Liver (tissue), 9 donors: ENCODE results near the gene ZNF189. TPM values are rescaled to one million over a fixed set of nuclear protein-coding genes. Genes with fewer than 3 reads are reported as not detected.

Source experiments
- DNase-seq: peaks from one replicate; pipeline ENCODE4 v3.0.0-alpha.2; 2017; ENCODE audit warnings: low spot score
- H3K27ac ChIP-seq, 2 donors: one replicate each; pipeline ENCODE4 v1.7.0; 2013; ENCODE audit warnings: inconsistent platforms in 2 of 2, low read length in 2 of 2, control low read depth in 1 of 2, low read depth in 1 of 2, mild to moderate bottlenecking in 1 of 2
- H3K27me3 ChIP-seq, 4 donors: one replicate each; pipeline versions ENCODE4 v1.6.1 to v1.7.0; 2013; ENCODE audit warnings: low read length in 3 of 4, inconsistent platforms in 1 of 4, mild to moderate bottlenecking in 1 of 4, moderate library complexity in 1 of 4; ENCODE audit not compliant: control insufficient read depth in 4 of 4, insufficient read depth in 4 of 4
- H3K36me3 ChIP-seq, 4 donors: one replicate each; pipeline versions ENCODE4 v1.6.1 to v1.7.0; 2013; ENCODE audit warnings: low read length in 3 of 4, mild to moderate bottlenecking in 3 of 4, low read depth in 1 of 4, moderate library complexity in 1 of 4; ENCODE audit not compliant: control insufficient read depth in 4 of 4, insufficient read depth in 3 of 4
- H3K4me1 ChIP-seq, 4 donors: one replicate each; pipeline versions ENCODE4 v1.6.1 to v1.7.0; 2013; ENCODE audit warnings: low read length in 3 of 4, mild to moderate bottlenecking in 3 of 4, moderate library complexity in 1 of 4; ENCODE audit not compliant: control insufficient read depth in 4 of 4, insufficient read depth in 4 of 4
- H3K4me3 ChIP-seq, 3 donors: one replicate each; pipeline versions ENCODE4 v1.6.1 to v1.7.0; 2013; ENCODE audit warnings: low read length in 3 of 3, control low read depth in 1 of 3, low read depth in 1 of 3, mild to moderate bottlenecking in 1 of 3
- H3K9ac ChIP-seq, 2 donors: one replicate each; pipeline ENCODE4 v1.7.0; 2013; ENCODE audit warnings: low read length in 2 of 2, mild to moderate bottlenecking in 2 of 2, moderate library complexity in 2 of 2, control low read depth in 1 of 2, low read depth in 1 of 2
- H3K9me3 ChIP-seq, 4 donors: one replicate each; pipeline versions ENCODE4 v1.6.1 to v1.7.0; 2013; ENCODE audit warnings: low read length in 3 of 4; ENCODE audit not compliant: control insufficient read depth in 4 of 4
- ATF3 ChIP-seq: IDR thresholded peaks from 2 replicates; pipeline ENCODE4 v1.6.1; 2016; ENCODE audit warnings: antibody characterized with exemption
- EGR1 ChIP-seq, 2 donors: IDR thresholded peaks; 2 replicates each; pipeline ENCODE4 v1.6.1; 2016 to 2018; ENCODE audit warnings: antibody characterized with exemption in 2 of 2, low read depth in 2 of 2
- FOXA1 ChIP-seq: IDR thresholded peaks from 2 replicates; pipeline ENCODE4 v1.6.1; 2016; ENCODE audit warnings: antibody characterized with exemption
- HNF4A ChIP-seq, 2 donors: conservative IDR thresholded peaks; 2 replicates each; pipeline ENCODE4 v1.6.1; 2016; ENCODE audit warnings: antibody characterized with exemption in 2 of 2, mild to moderate bottlenecking in 2 of 2
- HNF4G ChIP-seq: IDR thresholded peaks from 2 replicates; pipeline ENCODE4 v1.6.1; 2016; ENCODE audit warnings: antibody characterized with exemption
- JUND ChIP-seq, 2 donors: IDR thresholded peaks; 2 replicates each; pipeline ENCODE4 v1.6.1; 2016; ENCODE audit warnings: antibody characterized with exemption in 2 of 2
- NR2F2 ChIP-seq: IDR thresholded peaks from 2 replicates; pipeline ENCODE4 v1.6.1; 2016; ENCODE audit warnings: antibody characterized with exemption
- RAD21 ChIP-seq, 2 donors: IDR thresholded peaks; 2 replicates each; pipeline ENCODE4 v1.6.1; 2016; ENCODE audit warnings: antibody characterized with exemption in 2 of 2, mild to moderate bottlenecking in 2 of 2
- REST ChIP-seq: IDR thresholded peaks from 2 replicates; pipeline ENCODE4 v1.6.1; 2016; ENCODE audit warnings: antibody characterized with exemption, mild to moderate bottlenecking
- RXRA ChIP-seq, 2 donors: IDR thresholded peaks; 2 replicates each; pipeline ENCODE4 v1.6.1; 2017 to 2018; ENCODE audit warnings: antibody characterized with exemption in 2 of 2, mild to moderate bottlenecking in 1 of 2
- SP1 ChIP-seq: IDR thresholded peaks from 2 replicates; pipeline ENCODE4 v1.6.1; 2018; ENCODE audit warnings: antibody characterized with exemption, mild to moderate bottlenecking
- TAF1 ChIP-seq: conservative IDR thresholded peaks from 2 replicates; pipeline ENCODE4 v1.6.1; 2016; ENCODE audit warnings: antibody characterized with exemption, mild to moderate bottlenecking
- YY1 ChIP-seq: IDR thresholded peaks from 2 replicates; pipeline ENCODE4 v1.6.1; 2016; ENCODE audit warnings: antibody characterized with exemption, mild to moderate bottlenecking
- ZBTB33 ChIP-seq: IDR thresholded peaks from 2 replicates; pipeline ENCODE4 v1.6.1; 2016; ENCODE audit warnings: antibody characterized with exemption
- WGBS: extraction: QIAGEN DNeasy Blood & Tissue Kit; methylation state at CpG from one replicate; pipeline ENCODE4 v1.1.7; 2013; 5-methylcytosine and 5-hydroxymethylcytosine counted together
- polyA plus RNA-seq, 2 donors: library from polyadenylated mRNA; stranded (reverse) in 1 of 2; unstranded in 1 of 2; fragments of 200-250 nt in 1 of 2; fragments of >200 nt in 1 of 2; fragmentation: Nextera tagmentation in 1 of 2; extraction: Ambion mirVana in 1 of 2; gene quantifications; one replicate each; pipeline versions ENCODE4 v1.2.1 to v1.2.3, GENCODE V29; 2013 to 2015
- total RNA-seq, 2 donors: library from RNA; depleted of rRNA; stranded (reverse); fragments of >200 nt; gene quantifications; one replicate each; pipeline ENCODE4 v1.2.3, GENCODE V29; 2014
- donor health status: healthy.
- donor health status: healthy.
- donor health status: healthy.
- donor health status: healthy.
- donor health status: healthy.

ZNF189 gene
- total and polyA plus RNA-seq, 4 donors = 4.4 to 16.1 (median 8.3) TPM

GRCh38 chr9:101400120-101400519 is 1.5 kb downstream of the ZNF189 start:
- no peak for DNase-seq
- no peaks in the 10 kb centered on the region for H3K27me3 ChIP-seq
- H3K4me1 ChIP-seq = peaks cover 6 to 31% (median 13%) of the 10 kb centered on the region in 4 donors
- peak overlapping the region in 2 of 3 donors; percentile 68 to 90 for H3K4me3 ChIP-seq
- peaks cover 6 to 19% (median 10%) of the 10 kb centered on the region in 4 donors for H3K9me3 ChIP-seq
- no peak overlapping the region for H3K9ac ChIP-seq
- no peak for TF ChIP-seq FOXA1
- no peak for TF ChIP-seq RAD21 (IDR thresholded peaks at IDR 0.05)
- no peak for TF ChIP-seq TAF1
- no peak for TF ChIP-seq YY1
- no peak for TF ChIP-seq RXRA (IDR thresholded peaks at IDR 0.05)
- no peak for TF ChIP-seq ZBTB33
- no peak for TF ChIP-seq NR2F2
- TF ChIP-seq ATF3 = no peak
- peaks cover 9 to 46% (median 42%) of the 10 kb centered on the region in 4 donors for H3K36me3 ChIP-seq
- WGBS = 49% methylated on average over 5 of the region's 5 CpGs
- no peak overlapping the region for H3K27ac ChIP-seq

GRCh38 chr9:101403516-101404285 is 5.0 kb downstream of the ZNF189 start:
- Histone ChIP-seq H3K27ac (no peak overlapping the region), H3K9me3 (peaks cover 20 to 53% (median 35%) of the 10 kb centered on the region in 4 donors), H3K4me1 (peaks cover 0 to 11% (median 3%) of the 10 kb centered on the region in 4 donors), H3K9ac (no peak overlapping the region), H3K27me3 (no peaks in the 10 kb centered on the region), H3K4me3 (peak overlapping the region in 2 of 3 donors; percentile 6 to 20), H3K36me3 (peaks cover 19 to 77% (median 76%) of the 10 kb centered on the region in 4 donors)
- WGBS = 96% methylated on average over 9 of the region's 9 CpGs
- no peak for DNase-seq
- no peak for TF ChIP-seq FOXA1
- no peak for TF ChIP-seq SP1
- TF ChIP-seq RXRA (IDR thresholded peaks at IDR 0.05) = no peak
- TF ChIP-seq HNF4A (conservative IDR thresholded peaks at IDR 0.05) = no peak
- no peak for TF ChIP-seq JUND (IDR thresholded peaks at IDR 0.05)
- TF ChIP-seq EGR1 (IDR thresholded peaks at IDR 0.05; ENCODE audit: low read depth in 2 of 2) = no peak
- TF ChIP-seq REST = no peak
- TF ChIP-seq HNF4G = no peak
